MG63 (cell line): Measurements from ENCODE around the gene SULT1C4. TPM values are rescaled to one million over a fixed set of nuclear protein-coding genes. Genes with fewer than 3 reads are reported as not detected.
"Not testable (repeated sequence)": the region's sequence is repeated elsewhere in the genome, so short reads cannot be mapped to it uniquely, and the experiment has no call there.

Experiments
- DNase-seq: peaks from one replicate; pipeline ENCODE4 v3.0.0-alpha.2; 2020
- H3K27me3 ChIP-seq: fragments of 250-450 bp; sonication (Bioruptor Pico); 2 replicates; pipeline ENCODE4 v1.5.1; 2020; ENCODE audit warnings: mild to moderate bottlenecking, moderate library complexity
- H3K36me3 ChIP-seq: fragments of 250-450 bp; sonication (Bioruptor Pico); 2 replicates; pipeline ENCODE4 v1.5.1; 2020; ENCODE audit warnings: mild to moderate bottlenecking, moderate library complexity
- H3K4me3 ChIP-seq: fragments of 250-450 bp; sonication (Bioruptor Pico); 2 replicates; pipeline ENCODE4 v1.5.1; 2020; ENCODE audit warnings: mild to moderate bottlenecking, moderate library complexity
- H3K9me3 ChIP-seq: fragments of 250-450 bp; sonication (Bioruptor Pico); 2 replicates; pipeline ENCODE4 v1.5.1; 2020; ENCODE audit warnings: mild to moderate bottlenecking, moderate library complexity
- total RNA-seq: library from RNA; depleted of rRNA; stranded (reverse); fragments of >200 nt; shearing (Covaris generic); gene quantifications from 2 replicates; pipeline ENCODE4 v1.2.3, GENCODE V29; 2014; ENCODE audit warnings: low replicate concordance; rRNA removed

The SULT1C4 gene
- total RNA-seq, 1 experiment from 2014 or later = not detected

DNA sequence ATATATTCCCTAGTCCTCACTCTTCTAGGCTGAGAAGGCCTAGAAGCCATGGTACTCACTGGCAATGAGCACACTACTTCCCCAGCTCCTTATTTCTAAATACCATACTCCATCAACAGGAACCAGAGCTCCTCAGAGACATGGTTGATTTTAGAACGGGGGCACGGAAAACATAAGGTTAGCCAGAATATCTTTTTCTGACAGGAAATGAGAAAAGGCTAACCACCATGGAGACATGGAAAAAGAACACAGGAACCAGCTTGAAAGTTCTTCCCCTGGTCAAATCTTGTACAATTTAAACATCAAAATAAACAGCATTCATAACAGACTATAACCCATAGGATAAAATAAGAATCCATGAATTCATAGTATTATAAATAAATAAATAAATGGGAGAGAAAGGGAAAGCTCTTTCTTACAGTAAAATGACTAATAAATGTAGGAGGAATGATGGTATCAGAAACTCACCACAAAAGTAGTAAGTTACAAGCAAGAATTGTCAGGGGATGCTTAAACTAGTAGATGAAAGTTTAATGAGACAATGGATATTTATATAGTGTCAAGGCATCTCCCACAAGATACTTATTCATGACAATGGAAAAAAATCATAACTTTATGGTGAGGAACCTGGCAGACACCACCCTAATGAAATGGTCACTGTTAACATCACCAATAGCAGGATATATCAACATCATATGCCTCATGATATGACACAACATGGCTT lies 50.7 kb downstream of the SULT1C4 start:
- H3K27me3 ChIP-seq = no peaks in the 10 kb centered on the region
- H3K36me3 ChIP-seq = no peaks in the 10 kb centered on the region
- peaks cover 5% of the 10 kb centered on the region; the same call in 1 of the 2 replicates for H3K9me3 ChIP-seq
- H3K4me3 ChIP-seq = no peak overlapping the region
- DNase-seq = no peak

DNA sequence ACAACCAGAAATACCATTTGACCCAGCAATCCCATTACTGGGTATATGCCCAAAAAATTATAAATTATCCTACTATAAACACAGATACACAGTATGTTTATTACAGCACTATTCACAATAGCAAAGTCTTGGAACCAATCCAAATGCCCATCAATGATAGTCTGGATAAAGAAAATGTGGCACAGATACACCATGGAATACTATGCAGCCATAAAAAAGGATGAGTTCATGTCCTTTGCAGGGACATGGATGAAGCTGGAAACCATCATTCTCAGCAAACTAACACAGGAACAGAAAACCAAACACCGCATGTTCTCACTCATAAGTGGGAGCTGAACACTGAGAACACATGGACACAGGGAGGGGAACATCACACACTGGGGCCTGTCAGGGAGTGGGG lies 57.8 kb downstream of the SULT1C4 start:
- H3K9me3 ChIP-seq, H3K27me3 ChIP-seq, H3K4me3 ChIP-seq, H3K36me3 ChIP-seq, DNase-seq: not testable (repeated sequence)

DNA sequence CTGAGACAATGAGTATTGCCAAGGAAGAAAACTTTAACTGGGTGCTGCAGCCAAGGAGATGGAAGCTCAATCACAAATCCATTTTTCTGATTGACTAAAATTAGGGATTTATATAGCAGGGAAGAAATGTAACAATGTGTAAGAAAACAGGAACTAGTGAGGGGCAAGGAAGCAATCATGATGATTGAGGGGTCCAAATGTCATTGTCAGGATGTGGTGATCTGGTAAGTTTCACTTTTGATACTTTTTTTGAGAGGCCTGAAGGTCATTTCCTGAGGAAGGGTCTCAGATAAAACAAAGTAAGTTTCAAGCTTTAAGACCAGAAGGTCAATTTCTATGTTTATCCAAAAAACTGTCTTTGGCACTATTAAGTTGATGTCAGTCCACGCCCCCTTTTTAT lies 59.2 kb downstream of the SULT1C4 start:
- Histone ChIP-seq H3K4me3 (no peak overlapping the region), H3K36me3 (no peaks in the 10 kb centered on the region), H3K9me3 (peaks cover 3% of the 10 kb centered on the region; the same call in 1 of the 2 replicates), H3K27me3 (no peaks in the 10 kb centered on the region)
- no peak for DNase-seq

Other genes with a start within 250 kb of the SULT1C4 start
- gene SULT1C3, start 138.0 kb upstream of the SULT1C4 start, total RNA-seq = not detected in 2 replicates
- gene SULT1C2, start 89.1 kb upstream of the SULT1C4 start, total RNA-seq = not detected in 2 replicates
- 4.0 and 6.0 TPM in 2 replicates for gene GCC2, start 71.3 kb downstream of the SULT1C4 start, total RNA-seq
- 42.1 and 49.2 TPM in 2 replicates for gene LIMS1, start 156.5 kb downstream of the SULT1C4 start, total RNA-seq